ENCODE results near the gene DHX58.

DHX58 gene

DNA sequence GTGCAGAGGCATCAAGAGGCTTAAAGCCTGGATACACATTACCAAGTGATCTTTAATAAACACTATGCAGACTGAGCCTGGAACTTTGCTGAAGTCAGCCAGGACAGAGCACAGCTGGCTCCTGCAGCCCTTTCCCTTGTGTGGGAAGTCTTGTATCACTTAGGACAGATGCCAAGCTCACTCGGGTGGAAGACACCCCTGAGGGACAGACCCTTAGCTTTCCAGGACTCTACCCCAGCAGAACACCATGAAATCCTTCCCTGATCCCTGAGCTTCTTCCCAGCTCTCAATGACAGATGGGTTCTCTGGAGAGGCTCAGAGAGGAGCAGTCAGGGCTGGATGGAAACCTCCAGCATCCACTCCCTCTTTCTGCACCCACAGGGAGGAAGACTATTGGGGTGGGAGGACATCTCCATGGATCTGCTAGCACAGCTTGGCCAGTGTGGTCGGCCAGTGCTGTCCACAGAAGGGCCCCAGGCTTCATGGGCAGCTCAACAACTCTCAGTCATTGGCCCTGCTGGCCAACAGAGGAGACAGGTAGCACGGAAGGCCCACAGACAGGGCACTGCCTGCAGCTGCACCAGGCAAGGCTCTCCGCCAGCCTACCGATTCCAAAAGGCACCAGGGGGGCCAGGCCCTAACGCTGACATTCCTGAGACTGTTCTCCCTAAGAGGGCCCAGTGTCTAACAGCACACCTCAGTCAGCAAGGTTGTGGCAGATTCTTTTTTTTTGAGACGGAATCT, 26.4 kb upstream of the DHX58 start:
- H2AFZ ChIP-seq (ENCODE audit: low read length), result no peak overlapping the region
- H3F3A ChIP-seq (ENCODE audit: low read depth), result no peaks in the 10 kb centered on the region
- H3K79me2 ChIP-seq (ENCODE audit: insufficient read depth, low read length), result peaks cover 86% of the 10 kb centered on the region
- no peaks in the 10 kb centered on the region for H3K9me3 ChIP-seq (ENCODE audit: insufficient read depth, low read depth, low read length)
- H3K4me1 ChIP-seq (ENCODE audit: insufficient read depth, low read length, poor library complexity, severe bottlenecking), result peaks cover 17% of the 10 kb centered on the region
- H3K4me3 ChIP-seq (ENCODE audit: low read length, poor library complexity, severe bottlenecking), result no peak overlapping the region
- no peak overlapping the region for H3K4me2 ChIP-seq (ENCODE audit: low read depth, low read length, poor library complexity, severe bottlenecking)
- peaks cover 22% of the 10 kb centered on the region for H4K20me1 ChIP-seq (ENCODE audit: insufficient read depth, low read length, poor library complexity, severe bottlenecking)
- no peaks in the 10 kb centered on the region for H3K27me3 ChIP-seq (ENCODE audit: insufficient read depth, low read length, poor library complexity, severe bottlenecking)
- no peak overlapping the region for H3K9ac ChIP-seq (ENCODE audit: low read depth, low read length, poor library complexity, severe bottlenecking)
- TF ChIP-seq, protein P1, sequence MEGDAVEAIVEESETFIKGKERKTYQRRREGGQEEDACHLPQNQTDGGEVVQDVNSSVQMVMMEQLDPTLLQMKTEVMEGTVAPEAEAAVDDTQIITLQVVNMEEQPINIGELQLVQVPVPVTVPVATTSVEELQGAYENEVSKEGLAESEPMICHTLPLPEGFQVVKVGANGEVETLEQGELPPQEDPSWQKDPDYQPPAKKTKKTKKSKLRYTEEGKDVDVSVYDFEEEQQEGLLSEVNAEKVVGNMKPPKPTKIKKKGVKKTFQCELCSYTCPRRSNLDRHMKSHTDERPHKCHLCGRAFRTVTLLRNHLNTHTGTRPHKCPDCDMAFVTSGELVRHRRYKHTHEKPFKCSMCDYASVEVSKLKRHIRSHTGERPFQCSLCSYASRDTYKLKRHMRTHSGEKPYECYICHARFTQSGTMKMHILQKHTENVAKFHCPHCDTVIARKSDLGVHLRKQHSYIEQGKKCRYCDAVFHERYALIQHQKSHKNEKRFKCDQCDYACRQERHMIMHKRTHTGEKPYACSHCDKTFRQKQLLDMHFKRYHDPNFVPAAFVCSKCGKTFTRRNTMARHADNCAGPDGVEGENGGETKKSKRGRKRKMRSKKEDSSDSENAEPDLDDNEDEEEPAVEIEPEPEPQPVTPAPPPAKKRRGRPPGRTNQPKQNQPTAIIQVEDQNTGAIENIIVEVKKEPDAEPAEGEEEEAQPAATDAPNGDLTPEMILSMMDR (conservative IDR thresholded peaks at IDR 0.05; ENCODE audit: low read length), result no peak
- no peak for TF ChIP-seq EZH2phosphoT487 (IDR thresholded peaks at IDR 0.05; ENCODE audit: borderline replicate concordance)
- peaks cover 12% of the 10 kb centered on the region; the same call in 1 of the 2 replicates for H3K36me3 ChIP-seq (ENCODE audit: insufficient read depth, low read length)
- no peaks in the 10 kb centered on the region for H3K9me2 ChIP-seq (replicated peaks; ENCODE audit: low read depth, low read length)

DNA sequence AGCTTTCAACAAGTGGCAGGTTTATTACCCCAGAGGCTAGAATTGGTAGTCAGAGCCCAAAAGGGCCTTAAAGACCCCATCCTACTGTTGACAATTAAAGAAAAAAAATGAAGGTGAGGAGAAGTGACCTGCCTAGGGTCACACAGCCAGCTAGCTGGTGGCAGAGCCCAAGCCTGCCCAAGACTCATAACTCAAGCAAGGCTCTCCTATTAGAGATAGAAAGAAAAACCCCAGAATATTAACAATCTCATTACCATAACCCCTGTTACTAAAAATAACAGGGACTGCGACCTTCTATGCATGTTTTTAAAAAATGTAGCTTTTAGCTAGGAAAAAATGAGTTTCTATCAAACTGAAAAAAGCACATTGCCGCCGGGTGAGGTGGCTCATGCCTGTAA, 24.1 kb upstream of the DHX58 start:
- peaks cover 34% of the 10 kb centered on the region for H3K4me1 ChIP-seq (ENCODE audit: insufficient read depth, low read length, poor library complexity, severe bottlenecking)

DNA sequence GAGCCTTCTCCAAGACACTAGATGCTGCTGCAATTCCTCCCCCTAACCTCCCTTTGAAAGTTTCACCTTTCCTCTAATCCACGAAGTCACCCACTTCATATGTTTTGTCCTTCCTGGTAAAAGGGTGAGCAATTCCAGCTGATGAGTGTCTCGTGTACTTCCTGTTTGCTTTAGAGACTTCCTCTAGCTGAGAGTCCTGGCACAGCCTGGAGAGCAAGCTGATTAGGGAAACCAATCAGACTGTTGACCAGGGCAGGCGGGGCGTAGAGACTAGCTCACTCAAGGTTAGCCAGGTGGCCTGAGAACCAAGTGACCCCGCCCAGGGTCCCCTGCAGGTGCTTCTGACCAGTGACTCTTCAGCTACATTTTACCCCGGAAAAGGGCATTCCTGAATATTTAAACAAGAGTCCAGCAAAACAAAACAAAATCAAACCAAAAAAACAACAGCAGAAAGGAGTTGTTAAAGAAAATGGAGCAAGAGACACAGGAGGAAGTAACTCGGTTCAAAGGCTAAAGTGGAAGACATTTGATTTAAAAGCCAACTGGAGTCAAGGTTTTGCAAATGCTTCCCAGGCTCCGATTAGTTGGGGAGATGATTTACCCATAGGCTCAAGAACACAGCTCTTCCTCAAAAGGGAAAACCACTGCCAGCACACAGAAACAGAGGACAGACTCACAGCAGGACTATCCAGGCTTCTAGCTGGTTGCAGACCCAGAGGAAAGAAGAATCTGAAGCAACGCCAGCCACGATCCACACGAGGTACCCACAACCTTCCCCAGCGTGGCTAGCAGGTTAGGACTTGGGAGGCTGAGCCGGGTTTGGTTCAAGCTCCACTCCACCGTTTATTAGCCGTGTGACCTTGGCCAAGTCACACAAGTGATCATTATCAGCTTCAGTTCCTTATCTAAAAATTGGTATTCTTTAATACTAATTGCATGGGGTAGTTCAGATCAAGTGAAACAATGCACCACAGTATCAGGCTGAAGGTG, 23.4 kb upstream of the DHX58 start:
- peaks cover 86% of the 10 kb centered on the region for H3K79me2 ChIP-seq (ENCODE audit: insufficient read depth, low read length)
- H3K36me3 ChIP-seq (ENCODE audit: insufficient read depth, low read length), result peaks cover 9% of the 10 kb centered on the region; the same call in 1 of the 2 replicates
- H3K4me3 ChIP-seq (ENCODE audit: low read length, poor library complexity, severe bottlenecking), result no peak overlapping the region
- no peaks in the 10 kb centered on the region for H3K9me3 ChIP-seq (ENCODE audit: insufficient read depth, low read depth, low read length)
- H2AFZ ChIP-seq (ENCODE audit: low read length), result no peak overlapping the region
- H3K4me2 ChIP-seq (ENCODE audit: low read depth, low read length, poor library complexity, severe bottlenecking), result no peak overlapping the region
- peaks cover 39% of the 10 kb centered on the region for H3K4me1 ChIP-seq (ENCODE audit: insufficient read depth, low read length, poor library complexity, severe bottlenecking)
- H3F3A ChIP-seq (ENCODE audit: low read depth), result no peaks in the 10 kb centered on the region
- no peaks in the 10 kb centered on the region for H3K27me3 ChIP-seq (ENCODE audit: insufficient read depth, low read length, poor library complexity, severe bottlenecking)
- no peaks in the 10 kb centered on the region for H3K9me2 ChIP-seq (replicated peaks; ENCODE audit: low read depth, low read length)
- no peak overlapping the region for H3K9ac ChIP-seq (ENCODE audit: low read depth, low read length, poor library complexity, severe bottlenecking)
- TF ChIP-seq, protein P1 (conservative IDR thresholded peaks at IDR 0.05; ENCODE audit: low read length), result no peak
- TF ChIP-seq EZH2phosphoT487 (IDR thresholded peaks at IDR 0.05; ENCODE audit: borderline replicate concordance), result no peak
- peaks cover 25% of the 10 kb centered on the region for H4K20me1 ChIP-seq (ENCODE audit: insufficient read depth, low read length, poor library complexity, severe bottlenecking)

More for the DNA sequence above, 24.1 kb upstream of the DHX58 start:
- Histone ChIP-seq H3K4me3 (ENCODE audit: low read length, poor library complexity, severe bottlenecking) (no peak overlapping the region), H3K9ac (ENCODE audit: low read depth, low read length, poor library complexity, severe bottlenecking) (no peak overlapping the region), H3K4me2 (ENCODE audit: low read depth, low read length, poor library complexity, severe bottlenecking) (no peak overlapping the region), H4K20me1 (ENCODE audit: insufficient read depth, low read length, poor library complexity, severe bottlenecking) (peaks cover 25% of the 10 kb centered on the region), H3K27me3 (ENCODE audit: insufficient read depth, low read length, poor library complexity, severe bottlenecking) (no peaks in the 10 kb centered on the region), H3K36me3 (ENCODE audit: insufficient read depth, low read length) (peaks cover 11% of the 10 kb centered on the region; the same call in 1 of the 2 replicates), H3F3A (ENCODE audit: low read depth) (no peaks in the 10 kb centered on the region), H2AFZ (ENCODE audit: low read length) (no peak overlapping the region), H3K9me2 (replicated peaks; ENCODE audit: low read depth, low read length) (no peaks in the 10 kb centered on the region), H3K79me2 (ENCODE audit: insufficient read depth, low read length) (peaks cover 86% of the 10 kb centered on the region), H3K9me3 (ENCODE audit: insufficient read depth, low read depth, low read length) (no peaks in the 10 kb centered on the region)
- TF ChIP-seq, protein P1 (conservative IDR thresholded peaks at IDR 0.05; ENCODE audit: low read length), result no peak
- TF ChIP-seq EZH2phosphoT487 (IDR thresholded peaks at IDR 0.05; ENCODE audit: borderline replicate concordance), result no peak
